DND-41 (cell line): ENCODE results near the gene FCGR3B.
"Not testable (repeated sequence)": the region's sequence is repeated elsewhere in the genome, so short reads cannot be mapped to it uniquely, and the experiment has no call there.

Source experiments
- CTCF ChIP-seq: IDR thresholded peaks from 2 replicates; pipeline ENCODE4 v1.5.1; 2012; ENCODE audit warnings: borderline replicate concordance, low read length, moderate library complexity, mild to moderate bottlenecking; ENCODE audit not compliant: poor library complexity, severe bottlenecking; ENCODE audit errors: extremely low read depth
- EZH2 ChIP-seq: IDR thresholded peaks from 3 replicates; pipeline ENCODE4 v1.6.1; 2012; ENCODE audit warnings: borderline replicate concordance, low read depth, mild to moderate bottlenecking, moderate library complexity, low read length, inconsistent platforms; ENCODE audit not compliant: severe bottlenecking

GRCh38 chr1:161588596-161588995, 42.4 kb downstream of the FCGR3B start:
- TF ChIP-seq CTCF, EZH2: not testable (repeated sequence)
